BLaER1 (cell line): ENCODE measurements around the gene CACNA1C.

Source experiments
- H3K27ac ChIP-seq: shearing (Covaris generic); formaldehyde crosslinking; 2 replicates; pipeline ENCODE4 v1.8.1; 2022
- H3K27me3 ChIP-seq: shearing (Covaris generic); formaldehyde crosslinking; 2 replicates; pipeline ENCODE4 v1.8.1; 2022
- H3K36me3 ChIP-seq: shearing (Covaris generic); formaldehyde crosslinking; 2 replicates; pipeline ENCODE4 v1.8.1; 2022
- H3K4me1 ChIP-seq: shearing (Covaris generic); formaldehyde crosslinking; 2 replicates; pipeline ENCODE4 v1.8.1; 2022
- H3K4me2 ChIP-seq: shearing (Covaris generic); formaldehyde crosslinking; 2 replicates; pipeline ENCODE4 v1.8.1; 2022
- H3K4me3 ChIP-seq: shearing (Covaris generic); formaldehyde crosslinking; 2 replicates; pipeline ENCODE4 v1.8.1; 2022
- H3K9ac ChIP-seq: shearing (Covaris generic); formaldehyde crosslinking; 2 replicates; pipeline ENCODE4 v1.8.1; 2022
- H3K9me3 ChIP-seq: shearing (Covaris generic); formaldehyde crosslinking; 2 replicates; pipeline ENCODE4 v1.8.1; 2022
- H4K20me1 ChIP-seq: shearing (Covaris generic); formaldehyde crosslinking; 2 replicates; pipeline ENCODE4 v1.8.1; 2022
- Cebpa-rat ChIP-seq: shearing (Covaris generic); IDR thresholded peaks from 2 replicates; pipeline ENCODE4 v1.8.1; 2022

The CACNA1C gene

DNA sequence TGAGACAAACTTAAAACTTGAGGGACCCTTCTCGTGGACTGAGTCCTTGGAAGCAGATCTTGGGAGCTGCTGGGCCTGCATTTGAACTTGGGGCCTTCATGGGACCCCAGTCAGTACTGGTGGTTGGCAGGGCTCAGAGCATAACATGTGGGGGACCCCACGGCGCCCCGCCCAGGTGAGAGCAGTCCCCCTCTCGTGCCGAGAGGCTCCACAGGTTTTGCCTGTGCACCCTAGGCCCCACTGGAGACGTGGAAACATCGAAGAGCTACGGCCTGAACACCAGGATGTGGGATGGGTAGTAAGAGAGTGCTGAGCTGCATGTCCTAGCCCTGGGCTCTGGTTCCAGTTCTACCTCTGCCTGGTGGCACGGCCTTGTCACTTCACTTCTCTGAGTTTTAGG, 84.1 kb downstream of the CACNA1C start:
- Histone ChIP-seq H3K27me3 (no peaks in the 10 kb centered on the region), H3K4me1 (peaks cover 6% of the 10 kb centered on the region; the same call in 1 of the 2 replicates), H3K36me3 (no peaks in the 10 kb centered on the region), H4K20me1 (no peaks in the 10 kb centered on the region), H3K27ac (no peak overlapping the region), H3K9me3 (no peaks in the 10 kb centered on the region), H3K4me3 (no peak overlapping the region), H3K9ac (no peak overlapping the region), H3K4me2 (no peak overlapping the region)
- no peak for TF ChIP-seq Cebpa-rat

- H3K9ac ChIP-seq = no peak overlapping the region
- H3K4me3 ChIP-seq = no peak overlapping the region
- peaks cover 6% of the 10 kb centered on the region; the same call in 1 of the 2 replicates for H3K4me1 ChIP-seq
- H3K4me2 ChIP-seq = no peak overlapping the region
- H3K27ac ChIP-seq = no peak overlapping the region
- H3K9me3 ChIP-seq = no peaks in the 10 kb centered on the region
- no peaks in the 10 kb centered on the region for H4K20me1 ChIP-seq
- no peaks in the 10 kb centered on the region for H3K36me3 ChIP-seq
- no peak for TF ChIP-seq Cebpa-rat
- H3K27me3 ChIP-seq = no peaks in the 10 kb centered on the region
Measured at GRCh38 chr12:2137711-2138110, 84.9 kb downstream of the CACNA1C start.

DNA sequence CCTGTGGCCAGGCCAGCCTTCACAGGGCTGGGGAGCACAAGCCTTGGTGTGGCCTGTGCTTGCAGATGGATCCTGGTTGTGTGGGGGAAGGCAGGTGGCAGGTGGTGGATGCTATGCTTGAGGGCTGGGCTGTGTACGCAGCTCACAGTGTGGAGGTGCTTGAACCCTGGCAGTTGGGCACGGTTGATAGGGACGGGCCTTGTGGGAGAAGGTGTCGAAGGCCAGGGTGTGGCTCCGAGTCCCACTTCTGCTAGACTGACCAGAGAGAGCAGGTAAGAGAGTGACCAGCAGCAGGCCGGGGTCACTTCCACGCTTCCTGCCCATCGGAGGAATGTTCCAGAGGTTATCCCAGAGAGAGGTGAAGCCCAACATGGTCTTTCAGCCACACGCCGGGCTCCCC, 85.5 kb downstream of the CACNA1C start:
- Histone ChIP-seq H3K9me3 (no peaks in the 10 kb centered on the region), H3K9ac (no peak overlapping the region), H3K4me3 (no peak overlapping the region), H3K4me2 (no peak overlapping the region), H3K27me3 (no peaks in the 10 kb centered on the region), H3K4me1 (peaks cover 6% of the 10 kb centered on the region; the same call in 1 of the 2 replicates), H4K20me1 (no peaks in the 10 kb centered on the region), H3K36me3 (no peaks in the 10 kb centered on the region), H3K27ac (no peak overlapping the region)
- TF ChIP-seq Cebpa-rat = no peak

DNA sequence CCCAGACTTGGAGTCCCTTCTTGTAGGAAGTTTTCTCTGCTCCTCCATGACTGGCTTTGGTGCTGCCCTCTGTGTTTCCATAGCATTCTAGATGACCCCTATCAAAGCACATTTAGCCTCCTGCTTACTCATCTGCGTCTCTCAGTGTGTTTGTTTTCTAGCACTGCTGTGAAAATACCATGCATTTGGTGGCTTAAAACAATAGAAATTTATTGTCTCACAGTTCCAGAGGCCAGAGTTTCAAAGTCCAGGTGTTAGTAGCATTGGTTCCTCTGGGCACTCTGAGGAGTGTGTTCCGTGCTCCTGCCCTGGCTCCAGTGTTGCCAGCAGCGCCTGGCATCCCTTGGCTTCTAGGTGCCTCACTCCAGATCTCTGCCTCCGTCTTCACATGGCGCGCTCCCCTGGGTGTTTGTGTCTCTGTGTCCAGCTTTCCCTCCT, 86.1 kb downstream of the CACNA1C start:
- H3K9me3 ChIP-seq = no peaks in the 10 kb centered on the region

DNA sequence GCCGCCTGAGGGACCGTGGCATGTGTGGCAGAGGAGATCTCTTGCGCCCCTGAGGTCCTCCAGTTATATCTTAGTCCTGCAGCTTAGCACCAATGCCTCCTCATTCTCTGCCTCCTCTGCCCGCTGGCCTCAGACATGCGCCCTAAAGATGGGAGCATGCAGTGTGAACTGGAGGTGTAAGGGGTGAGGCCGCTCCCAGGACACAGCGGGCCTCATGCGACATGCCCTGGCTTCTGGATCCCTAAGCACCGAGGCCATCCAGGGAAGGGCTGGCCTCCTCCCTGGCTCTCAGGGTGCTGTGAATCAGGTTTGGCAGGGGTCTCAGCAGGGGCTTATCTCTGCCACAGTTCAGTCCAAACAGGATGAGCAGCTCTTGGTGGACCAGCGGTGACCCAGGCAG, 86.9 kb downstream of the CACNA1C start:
- Histone ChIP-seq H3K4me2 (no peak overlapping the region), H4K20me1 (no peaks in the 10 kb centered on the region), H3K9me3 (no peaks in the 10 kb centered on the region), H3K27me3 (no peaks in the 10 kb centered on the region), H3K9ac (no peak overlapping the region), H3K4me1 (peaks cover 6% of the 10 kb centered on the region; the same call in 1 of the 2 replicates), H3K4me3 (no peak overlapping the region), H3K27ac (no peak overlapping the region), H3K36me3 (no peaks in the 10 kb centered on the region)
- TF ChIP-seq Cebpa-rat = no peak

More for the DNA sequence above, 86.1 kb downstream of the CACNA1C start:
- Histone ChIP-seq H3K4me1 (peaks cover 6% of the 10 kb centered on the region; the same call in 1 of the 2 replicates), H3K4me2 (no peak overlapping the region), H3K4me3 (no peak overlapping the region), H4K20me1 (no peaks in the 10 kb centered on the region), H3K27me3 (no peaks in the 10 kb centered on the region), H3K36me3 (no peaks in the 10 kb centered on the region), H3K27ac (no peak overlapping the region), H3K9ac (no peak overlapping the region)
- TF ChIP-seq Cebpa-rat = no peak

DNA sequence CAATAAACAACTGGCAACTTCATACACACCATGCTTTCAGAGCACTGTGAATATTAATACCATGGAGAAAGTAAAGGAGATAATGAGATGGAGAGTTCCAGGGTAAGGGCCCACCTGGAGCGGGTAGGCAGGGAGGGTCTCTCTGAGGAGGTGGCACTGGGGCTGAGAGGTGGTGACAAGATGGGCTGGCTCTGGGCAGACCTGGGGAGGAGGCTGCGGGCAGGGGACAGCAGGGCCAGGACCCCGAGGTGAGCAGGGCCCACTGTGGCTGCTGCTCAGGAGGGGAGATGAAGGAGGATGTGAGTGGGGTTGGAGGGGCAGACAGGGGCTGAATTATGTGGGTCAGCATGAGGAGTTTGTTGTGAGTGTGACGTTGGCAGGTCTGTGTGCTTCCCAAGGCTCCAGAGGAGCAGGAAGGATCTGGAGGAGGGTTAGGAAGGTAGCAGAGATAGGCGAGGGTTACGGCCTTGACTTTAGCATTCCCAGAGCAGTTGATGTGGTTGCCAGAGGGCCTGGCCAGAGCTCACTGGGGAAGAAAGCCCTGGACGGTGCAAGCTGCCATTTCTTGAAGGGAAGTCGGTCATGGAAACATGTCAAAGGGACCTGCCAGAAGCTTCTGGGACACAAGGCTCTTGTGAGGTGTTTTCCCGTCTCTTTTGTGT, 88.2 kb downstream of the CACNA1C start:
- Histone ChIP-seq H3K27ac (no peak overlapping the region), H3K36me3 (no peaks in the 10 kb centered on the region), H3K9ac (no peak overlapping the region), H4K20me1 (no peaks in the 10 kb centered on the region), H3K9me3 (no peaks in the 10 kb centered on the region), H3K4me2 (no peak overlapping the region), H3K4me3 (no peak overlapping the region), H3K27me3 (no peaks in the 10 kb centered on the region), H3K4me1 (peaks cover 6% of the 10 kb centered on the region; the same call in 1 of the 2 replicates)
- no peak for TF ChIP-seq Cebpa-rat

DNA sequence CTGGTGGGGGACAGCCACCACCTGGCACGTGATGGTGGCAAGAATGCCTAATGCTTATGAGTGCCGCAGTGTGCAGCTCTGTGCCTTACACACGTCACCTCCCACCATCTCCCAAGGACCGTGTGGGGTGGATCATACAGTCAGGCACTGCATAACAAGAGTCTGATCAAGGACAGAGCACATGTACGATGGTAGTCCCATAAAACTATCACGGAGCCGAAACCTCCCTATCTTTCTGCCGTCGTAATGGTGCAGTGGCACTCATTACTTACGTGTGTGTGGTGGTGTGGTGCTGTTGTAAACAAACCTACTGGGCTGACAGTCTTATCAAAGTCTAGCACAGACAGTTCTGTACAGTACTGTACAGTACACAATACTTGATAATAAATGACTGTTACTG, 89.3 kb downstream of the CACNA1C start:
- Histone ChIP-seq H3K9me3 (no peaks in the 10 kb centered on the region), H3K4me3 (no peak overlapping the region), H3K27me3 (no peaks in the 10 kb centered on the region), H3K9ac (no peak overlapping the region), H3K4me2 (no peak overlapping the region), H3K36me3 (no peaks in the 10 kb centered on the region), H3K27ac (no peak overlapping the region), H4K20me1 (no peaks in the 10 kb centered on the region), H3K4me1 (no peaks in the 10 kb centered on the region)
- TF ChIP-seq Cebpa-rat = no peak

GRCh38 chr12:2144951-2145350, 92.2 kb downstream of the CACNA1C start:
- Histone ChIP-seq H3K4me3 (no peak overlapping the region), H3K9me3 (no peaks in the 10 kb centered on the region), H3K27me3 (no peaks in the 10 kb centered on the region), H3K4me1 (no peaks in the 10 kb centered on the region), H3K4me2 (no peak overlapping the region), H3K9ac (no peak overlapping the region), H3K36me3 (no peaks in the 10 kb centered on the region), H4K20me1 (no peaks in the 10 kb centered on the region), H3K27ac (no peak overlapping the region)
- no peak for TF ChIP-seq Cebpa-rat

DNA sequence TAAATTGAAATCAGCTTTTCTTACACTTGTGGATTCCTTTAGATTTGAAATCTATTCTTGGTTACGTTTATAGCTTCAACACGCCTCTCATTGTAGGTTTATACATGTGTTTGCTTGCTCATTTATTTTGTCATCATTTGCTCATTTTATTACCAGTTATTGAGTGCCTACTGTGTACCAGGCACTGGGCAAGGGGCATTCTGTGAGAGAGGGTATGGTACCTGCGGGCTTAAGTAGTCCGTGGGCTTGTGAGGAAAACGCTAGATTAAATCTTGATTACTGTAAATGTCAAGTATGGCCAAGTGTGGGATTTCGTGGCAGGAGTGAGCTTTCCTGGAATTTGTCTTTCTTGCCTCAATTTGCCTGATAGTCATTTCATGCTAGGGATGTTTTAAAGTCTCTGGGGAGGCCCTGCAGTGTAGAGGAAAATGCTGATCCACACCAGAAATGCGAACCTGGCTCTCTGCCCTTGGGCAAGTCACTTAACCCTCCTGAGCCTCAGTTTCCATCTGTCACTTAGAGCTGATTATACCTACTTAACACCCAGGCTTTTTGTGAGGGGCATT, 92.7 kb downstream of the CACNA1C start:
- Histone ChIP-seq H3K4me1 (no peaks in the 10 kb centered on the region), H3K9me3 (no peaks in the 10 kb centered on the region), H3K9ac (no peak overlapping the region), H3K4me3 (no peak overlapping the region), H4K20me1 (no peaks in the 10 kb centered on the region), H3K27ac (no peak overlapping the region), H3K27me3 (no peaks in the 10 kb centered on the region), H3K4me2 (no peak overlapping the region), H3K36me3 (no peaks in the 10 kb centered on the region)
- TF ChIP-seq Cebpa-rat = no peak

- no peaks in the 10 kb centered on the region for H3K27me3 ChIP-seq
- TF ChIP-seq Cebpa-rat = no peak
- H3K4me1 ChIP-seq = no peaks in the 10 kb centered on the region
- H3K4me3 ChIP-seq = no peak overlapping the region
- no peaks in the 10 kb centered on the region for H3K9me3 ChIP-seq
- H3K27ac ChIP-seq = no peak overlapping the region
- no peaks in the 10 kb centered on the region for H3K36me3 ChIP-seq
- H3K9ac ChIP-seq = no peak overlapping the region
- H4K20me1 ChIP-seq = no peaks in the 10 kb centered on the region
- no peak overlapping the region for H3K4me2 ChIP-seq
Measured at GRCh38 chr12:2147335-2147734, 94.5 kb downstream of the CACNA1C start.
